H9 (cell line): Measurements from ENCODE around the gene SLC46A2. TPM values are rescaled to one million over a fixed set of nuclear protein-coding genes. Genes with fewer than 3 reads are reported as not detected.

Experiments
- DNase-seq: peaks from one replicate; pipeline ENCODE4 v3.0.0-alpha.2; 2017
- H2AFZ ChIP-seq: one replicate; pipeline ENCODE4 v1.6.1; 2013; ENCODE audit warnings: mild to moderate bottlenecking, low read length, control low read depth, moderate library complexity
- H2AK5ac ChIP-seq: 2 replicates; pipeline ENCODE4 v1.6.1; 2013; ENCODE audit warnings: low read length, control low read depth, mixed read lengths; ENCODE audit not compliant: insufficient read length
- H2BK120ac ChIP-seq: one replicate; pipeline ENCODE4 v1.6.1; 2013; ENCODE audit warnings: low read depth, mild to moderate bottlenecking, low read length, control low read depth, inconsistent platforms; ENCODE audit not compliant: poor library complexity, severe bottlenecking
- H2BK12ac ChIP-seq: 2 replicates; pipeline ENCODE4 v1.6.1; 2013; ENCODE audit warnings: low read length, control low read depth, mixed read lengths, low read depth; ENCODE audit not compliant: insufficient read length
- H2BK15ac ChIP-seq: 2 replicates; pipeline ENCODE4 v1.6.1; 2013; ENCODE audit warnings: low read depth, low read length, control low read depth
- H2BK20ac ChIP-seq: one replicate; pipeline ENCODE4 v1.6.1; 2013; ENCODE audit warnings: low read depth, mild to moderate bottlenecking, low read length, control low read depth, inconsistent platforms; ENCODE audit not compliant: poor library complexity, severe bottlenecking
- H2BK5ac ChIP-seq: 2 replicates; pipeline ENCODE4 v1.6.1; 2013; ENCODE audit warnings: low read length, control low read depth, mixed read lengths; ENCODE audit not compliant: insufficient read length
- H3K14ac ChIP-seq: 2 replicates; pipeline ENCODE4 v1.6.1; 2013; ENCODE audit warnings: low read length, control low read depth; ENCODE audit not compliant: insufficient read depth
- H3K18ac ChIP-seq: 2 replicates; pipeline ENCODE4 v1.6.1; 2013; ENCODE audit warnings: low read depth, mild to moderate bottlenecking, mixed read lengths, low read length, control low read depth; ENCODE audit not compliant: insufficient read length
- H3K23ac ChIP-seq: 2 replicates; pipeline ENCODE4 v1.6.1; 2013; ENCODE audit warnings: low read length, control low read depth, mixed read lengths, low read depth; ENCODE audit not compliant: insufficient read length
- H3K23me2 ChIP-seq: 2 replicates; pipeline ENCODE4 v1.6.1; 2013; ENCODE audit warnings: low read depth, mild to moderate bottlenecking, mixed read lengths, low read length, control low read depth; ENCODE audit not compliant: insufficient read length, poor library complexity, severe bottlenecking
- H3K27ac ChIP-seq: 2 replicates; pipeline ENCODE4 v1.5.1; 2013; ENCODE audit warnings: low read length, control low read depth, mixed read lengths, low read depth; ENCODE audit not compliant: insufficient read length
- H3K27me3 ChIP-seq: 2 replicates; pipeline ENCODE4 v1.6.1; 2013; ENCODE audit warnings: low read length, control low read depth, inconsistent platforms; ENCODE audit not compliant: insufficient read depth
- H3K4ac ChIP-seq: 2 replicates; pipeline ENCODE4 v1.6.1; 2013; ENCODE audit warnings: low read depth, mild to moderate bottlenecking, control low read depth, inconsistent platforms, low read length, moderate library complexity
- H3K4me1 ChIP-seq: 2 replicates; pipeline ENCODE4 v1.6.1; 2013; ENCODE audit warnings: low read length, control low read depth, inconsistent platforms; ENCODE audit not compliant: insufficient read depth
- H3K4me2 ChIP-seq: 2 replicates; pipeline ENCODE4 v1.6.1; 2013; ENCODE audit warnings: low read length, control low read depth, mixed read lengths; ENCODE audit not compliant: insufficient read length, insufficient read depth
- H3K56ac ChIP-seq: 2 replicates; pipeline ENCODE4 v1.6.1; 2013; ENCODE audit warnings: low read depth, mild to moderate bottlenecking, mixed read lengths, low read length, control low read depth; ENCODE audit not compliant: insufficient read length
- H3K79me1 ChIP-seq: 2 replicates; pipeline ENCODE4 v1.6.1; 2013; ENCODE audit warnings: low read depth, mild to moderate bottlenecking, moderate library complexity, low read length, control low read depth, inconsistent platforms; ENCODE audit not compliant: insufficient read depth, poor library complexity, severe bottlenecking
- H3K79me2 ChIP-seq: 2 replicates; pipeline ENCODE4 v1.6.1; 2013; ENCODE audit warnings: low read length, control low read depth, inconsistent platforms; ENCODE audit not compliant: insufficient read depth
- H3K9ac ChIP-seq: 2 replicates; pipeline ENCODE4 v1.6.1; 2013; ENCODE audit warnings: low read length, control low read depth, mixed read lengths; ENCODE audit not compliant: insufficient read length; ENCODE audit errors: extremely low read depth
- H3K9me3 ChIP-seq: one replicate; pipeline ENCODE4 v1.6.1; 2013; ENCODE audit warnings: low read depth, low read length, inconsistent platforms; ENCODE audit not compliant: control insufficient read depth
- H3T11ph ChIP-seq: one replicate; pipeline ENCODE4 v1.6.1; 2013; ENCODE audit warnings: mild to moderate bottlenecking, low read length, control low read depth, inconsistent platforms
- H4K20me1 ChIP-seq: one replicate; pipeline ENCODE4 v1.6.1; 2013; ENCODE audit not compliant: control insufficient read depth, insufficient read length, insufficient read depth
- H4K5ac ChIP-seq: 2 replicates; pipeline ENCODE4 v1.6.1; 2013; ENCODE audit warnings: low read depth, mild to moderate bottlenecking, mixed read lengths, low read length, control low read depth; ENCODE audit not compliant: insufficient read length
- H4K8ac ChIP-seq: replicated peaks from 2 replicates; pipeline ENCODE4 v1.6.1; 2013; ENCODE audit warnings: low read length, control low read depth, mixed read lengths, low read depth; ENCODE audit not compliant: insufficient read length
- H4K91ac ChIP-seq: 2 replicates; pipeline ENCODE4 v1.6.1; 2013; ENCODE audit warnings: low read depth, mild to moderate bottlenecking, moderate library complexity, mixed read lengths, low read length, control low read depth; ENCODE audit not compliant: insufficient read length
- H3K27ac Mint-ChIP-seq, 3 experiments: 2 replicates in 2 of 3; 3 replicates in 1 of 3; pipeline ENCODE4 v1.8.0; 2020 to 2021; ENCODE audit warnings: mixed read lengths in 3 of 3, mild to moderate bottlenecking in 1 of 3, moderate library complexity in 1 of 3
- H3K27me3 Mint-ChIP-seq: 2 replicates; pipeline ENCODE4 v1.8.0; 2021; ENCODE audit warnings: low read depth, mild to moderate bottlenecking, moderate library complexity, mixed read lengths
- H3K36me3 Mint-ChIP-seq, 3 experiments: 2 replicates in 2 of 3; 3 replicates in 1 of 3; pipeline ENCODE4 v1.8.0; 2020 to 2021; ENCODE audit warnings: low read depth in 3 of 3, mixed read lengths in 3 of 3; ENCODE audit not compliant: insufficient read depth in 1 of 3
- H3K4me1 Mint-ChIP-seq, 2 experiments: 2 replicates each; pipeline ENCODE4 v1.8.0; 2020; ENCODE audit warnings: mixed read lengths in 2 of 2
- H3K4me3 Mint-ChIP-seq, 2 experiments: 2 replicates in 1 of 2; 3 replicates in 1 of 2; pipeline ENCODE4 v1.8.0; 2020 to 2021; ENCODE audit warnings: mild to moderate bottlenecking in 2 of 2, mixed read lengths in 2 of 2, moderate library complexity in 1 of 2
- H3K9me3 Mint-ChIP-seq, 2 experiments: 2 replicates in 1 of 2; 3 replicates in 1 of 2; pipeline ENCODE4 v1.8.0; 2020; ENCODE audit warnings: mild to moderate bottlenecking in 2 of 2, mixed read lengths in 2 of 2, moderate library complexity in 1 of 2
- WGBS: extraction: QIAGEN DNeasy Blood & Tissue Kit; methylation state at CpG from one replicate; pipeline ENCODE4 v1.1.7; 2013; ENCODE audit warnings: missing lambda C conversion rate, low lambda C conversion rate, mixed read lengths; ENCODE audit not compliant: insufficient read length; ENCODE audit errors: extremely low coverage; 5-methylcytosine and 5-hydroxymethylcytosine counted together
- total RNA-seq: library from RNA; stranded (reverse); gene quantifications from 2 replicates; pipeline ENCODE4 v1.2.1, GENCODE V29; 2021
- TF ChIP-seq, protein P1 (sequence below): fragments of 200-600 bp; sonication (generic); conservative IDR thresholded peaks from 3 replicates; pipeline ENCODE4 v1.8.0; 2021; ENCODE audit warnings: antibody characterized with exemption, mild to moderate bottlenecking

SLC46A2 gene
- total RNA-seq, 1 experiment from 2014 or later, result not detected

DNA sequence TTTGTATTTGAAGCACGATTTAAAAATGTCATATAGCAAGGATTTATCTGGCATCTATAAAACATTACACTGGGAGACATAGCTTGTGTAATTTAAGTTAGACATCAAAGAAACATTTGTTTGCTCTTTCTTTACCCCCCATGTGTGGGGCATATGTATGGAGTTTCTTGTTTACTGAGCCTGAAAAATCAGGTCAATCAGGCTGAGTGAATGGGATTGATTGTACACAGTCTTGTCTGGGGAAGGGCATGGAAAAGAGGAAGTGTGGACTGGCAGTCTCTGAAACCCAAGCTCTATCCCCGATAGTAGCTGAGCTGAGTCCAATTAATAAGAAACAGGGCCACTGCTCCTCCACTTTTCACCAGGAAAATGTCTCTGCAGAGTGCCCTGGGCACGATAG, 49.4 kb downstream of the SLC46A2 start:
- peaks cover 10 to 37% (median 26%) of the 10 kb centered on the region in 3 experiments; a peak in 6 of 7 replicates for H3K36me3 Mint-ChIP-seq
- H2BK20ac ChIP-seq, result no peak overlapping the region
- H4K20me1 ChIP-seq, result no peaks in the 10 kb centered on the region
- no peak overlapping the region for H3K9ac ChIP-seq
- no peak overlapping the region for H2AK5ac ChIP-seq
- no peak for DNase-seq
- H2BK120ac ChIP-seq, result no peak overlapping the region
- H4K5ac ChIP-seq, result no peak overlapping the region
- H3K9me3 ChIP-seq, result no peaks in the 10 kb centered on the region
- H3K4me2 ChIP-seq, result no peak overlapping the region
- no peak overlapping the region for H3K56ac ChIP-seq
- H2BK12ac ChIP-seq, result no peak overlapping the region
- H4K8ac ChIP-seq, result no peak overlapping the region
- H3T11ph ChIP-seq, result no peak overlapping the region
- H3K27me3 Mint-ChIP-seq, result no peaks in the 10 kb centered on the region
- no CpG with 5 or more reads among the region's 3 CpGs for WGBS
- no peak overlapping the region for H2BK15ac ChIP-seq
- H2BK5ac ChIP-seq, result no peak overlapping the region
- no peaks in the 10 kb centered on the region for H3K23me2 ChIP-seq
- no peak overlapping the region for H3K27ac ChIP-seq
- no peak overlapping the region for H3K23ac ChIP-seq
- no peaks in the 10 kb centered on the region for H3K27me3 ChIP-seq
- H3K27ac Mint-ChIP-seq, result no peak overlapping the region; a peak in 1 of 7 replicates
- no peaks in the 10 kb centered on the region for H3K79me1 ChIP-seq
- no peaks in the 10 kb centered on the region for H3K79me2 ChIP-seq
- no peak overlapping the region for H3K4ac ChIP-seq
- H3K4me1 ChIP-seq, result peaks cover under 1% of the 10 kb centered on the region; the same call in 1 of the 2 replicates
- H4K91ac ChIP-seq, result no peak overlapping the region
- H3K18ac ChIP-seq, result no peak overlapping the region
- H2AFZ ChIP-seq, result no peak overlapping the region
- no peak overlapping the region for H3K4me3 Mint-ChIP-seq
- H3K14ac ChIP-seq, result no peak overlapping the region
- TF ChIP-seq, protein P1, sequence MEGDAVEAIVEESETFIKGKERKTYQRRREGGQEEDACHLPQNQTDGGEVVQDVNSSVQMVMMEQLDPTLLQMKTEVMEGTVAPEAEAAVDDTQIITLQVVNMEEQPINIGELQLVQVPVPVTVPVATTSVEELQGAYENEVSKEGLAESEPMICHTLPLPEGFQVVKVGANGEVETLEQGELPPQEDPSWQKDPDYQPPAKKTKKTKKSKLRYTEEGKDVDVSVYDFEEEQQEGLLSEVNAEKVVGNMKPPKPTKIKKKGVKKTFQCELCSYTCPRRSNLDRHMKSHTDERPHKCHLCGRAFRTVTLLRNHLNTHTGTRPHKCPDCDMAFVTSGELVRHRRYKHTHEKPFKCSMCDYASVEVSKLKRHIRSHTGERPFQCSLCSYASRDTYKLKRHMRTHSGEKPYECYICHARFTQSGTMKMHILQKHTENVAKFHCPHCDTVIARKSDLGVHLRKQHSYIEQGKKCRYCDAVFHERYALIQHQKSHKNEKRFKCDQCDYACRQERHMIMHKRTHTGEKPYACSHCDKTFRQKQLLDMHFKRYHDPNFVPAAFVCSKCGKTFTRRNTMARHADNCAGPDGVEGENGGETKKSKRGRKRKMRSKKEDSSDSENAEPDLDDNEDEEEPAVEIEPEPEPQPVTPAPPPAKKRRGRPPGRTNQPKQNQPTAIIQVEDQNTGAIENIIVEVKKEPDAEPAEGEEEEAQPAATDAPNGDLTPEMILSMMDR, result no peak
- H3K4me1 Mint-ChIP-seq, result peaks cover 24 to 29% of the 10 kb centered on the region in 2 experiments
- H3K9me3 Mint-ChIP-seq, result no peaks in the 10 kb centered on the region
